Thyroid gland (tissue), 4 donors: ENCODE data around the gene VSX2.

Experiments used
- POLR2A ChIP-seq, 2 donors: fragments of 450-650 bp; IDR thresholded peaks; one replicate each; pipeline ENCODE4 v1.6.1; 2017; ENCODE audit warnings: antibody characterized with exemption in 2 of 2, mild to moderate bottlenecking in 2 of 2, moderate library complexity in 1 of 2
- TF ChIP-seq, protein P1 (sequence below), 6 experiments: fragments of 200-600 bp in 3 of 6; fragments of 450-650 bp in 3 of 6; sonication (generic) in 3 of 6; IDR thresholded peaks; one replicate each; pipeline ENCODE4 v1.5.1; 2016 to 2019; ENCODE audit warnings: antibody characterized with exemption in 6 of 6, mild to moderate bottlenecking in 2 of 6, inconsistent platforms in 1 of 6, moderate library complexity in 1 of 6

DNA sequence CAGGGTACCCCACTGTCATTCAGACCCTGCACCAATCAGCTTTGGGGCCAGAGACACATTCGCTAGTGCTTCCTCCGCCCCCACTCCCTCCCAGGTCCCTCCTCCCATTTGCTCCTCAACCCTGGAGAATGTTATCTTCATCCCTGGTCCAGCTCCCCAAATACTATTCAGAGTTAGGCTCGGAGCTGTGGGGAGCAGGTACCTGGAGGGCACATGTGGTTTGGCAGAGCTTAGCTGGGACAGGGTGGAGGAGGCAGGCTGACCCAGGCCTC lies 19.5 kb downstream of the VSX2 start:
- TF ChIP-seq, protein P1, sequence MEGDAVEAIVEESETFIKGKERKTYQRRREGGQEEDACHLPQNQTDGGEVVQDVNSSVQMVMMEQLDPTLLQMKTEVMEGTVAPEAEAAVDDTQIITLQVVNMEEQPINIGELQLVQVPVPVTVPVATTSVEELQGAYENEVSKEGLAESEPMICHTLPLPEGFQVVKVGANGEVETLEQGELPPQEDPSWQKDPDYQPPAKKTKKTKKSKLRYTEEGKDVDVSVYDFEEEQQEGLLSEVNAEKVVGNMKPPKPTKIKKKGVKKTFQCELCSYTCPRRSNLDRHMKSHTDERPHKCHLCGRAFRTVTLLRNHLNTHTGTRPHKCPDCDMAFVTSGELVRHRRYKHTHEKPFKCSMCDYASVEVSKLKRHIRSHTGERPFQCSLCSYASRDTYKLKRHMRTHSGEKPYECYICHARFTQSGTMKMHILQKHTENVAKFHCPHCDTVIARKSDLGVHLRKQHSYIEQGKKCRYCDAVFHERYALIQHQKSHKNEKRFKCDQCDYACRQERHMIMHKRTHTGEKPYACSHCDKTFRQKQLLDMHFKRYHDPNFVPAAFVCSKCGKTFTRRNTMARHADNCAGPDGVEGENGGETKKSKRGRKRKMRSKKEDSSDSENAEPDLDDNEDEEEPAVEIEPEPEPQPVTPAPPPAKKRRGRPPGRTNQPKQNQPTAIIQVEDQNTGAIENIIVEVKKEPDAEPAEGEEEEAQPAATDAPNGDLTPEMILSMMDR (IDR thresholded peaks at IDR 0.05): no peak
- TF ChIP-seq POLR2A (IDR thresholded peaks at IDR 0.05): no peak
